GM18502 (cell line): ENCODE data around the gene PCED1B.
A peak's percentile ranks its signal among the peaks of the same experiment; 100 is the strongest.

Experiments used
- ATAC-seq: cut with Tn5 transposase; IDR thresholded peaks from one replicate; pipeline ENCODE4 v1.9.1; 2021; ENCODE audit warnings: mild to moderate bottlenecking; ENCODE audit not compliant: unreplicated experiment, poor library complexity

Gene PCED1B

GRCh38 chr12:47067176-47067575 lies 12.2 kb upstream of the PCED1B start:
- ATAC-seq = no peak

- no peak for ATAC-seq
These were observed 11.5 kb upstream of the PCED1B start for GRCh38 chr12:47067771-47068431.

GRCh38 chr12:47068539-47068938 lies 10.9 kb upstream of the PCED1B start:
- ATAC-seq = no peak

GRCh38 chr12:47070310-47070709 lies 9.1 kb upstream of the PCED1B start:
- no peak for ATAC-seq

GRCh38 chr12:47071241-47071852 lies 8.1 kb upstream of the PCED1B start:
- ATAC-seq = no peak

GRCh38 chr12:47073951-47074350 lies 5.5 kb upstream of the PCED1B start:
- no peak for ATAC-seq

- no peak for ATAC-seq
These were observed 4.7 kb upstream of the PCED1B start for GRCh38 chr12:47074757-47075156.

- ATAC-seq = no peak
These were observed 4.0 kb upstream of the PCED1B start for GRCh38 chr12:47075192-47076084.

- no peak for ATAC-seq
These were observed 2.0 kb upstream of the PCED1B start for GRCh38 chr12:47077206-47078085.

- no peak for ATAC-seq
These were observed 1.4 kb upstream of the PCED1B start for GRCh38 chr12:47078086-47078395.

GRCh38 chr12:47078733-47079467 lies 521 bp upstream of the PCED1B start:
- no peak for ATAC-seq

- peak; percentile 23 for ATAC-seq
These were observed 732 bp downstream of the PCED1B start for GRCh38 chr12:47079981-47080724.

- no peak for ATAC-seq
These were observed 1.5 kb downstream of the PCED1B start for GRCh38 chr12:47080725-47081502.

GRCh38 chr12:47082283-47082682 lies 2.9 kb downstream of the PCED1B start:
- no peak for ATAC-seq

GRCh38 chr12:47082796-47083621 lies 3.6 kb downstream of the PCED1B start:
- no peak for ATAC-seq

- ATAC-seq = no peak
These were observed 4.8 kb downstream of the PCED1B start for GRCh38 chr12:47084172-47084571.

GRCh38 chr12:47085815-47086252 lies 6.4 kb downstream of the PCED1B start:
- peak; percentile 53 for ATAC-seq
